ENCODE data around the gene SUGCT.
"Not testable (repeated sequence)": the region's sequence is repeated elsewhere in the genome, so short reads cannot be mapped to it uniquely, and the experiment has no call there.

SUGCT gene

DNA sequence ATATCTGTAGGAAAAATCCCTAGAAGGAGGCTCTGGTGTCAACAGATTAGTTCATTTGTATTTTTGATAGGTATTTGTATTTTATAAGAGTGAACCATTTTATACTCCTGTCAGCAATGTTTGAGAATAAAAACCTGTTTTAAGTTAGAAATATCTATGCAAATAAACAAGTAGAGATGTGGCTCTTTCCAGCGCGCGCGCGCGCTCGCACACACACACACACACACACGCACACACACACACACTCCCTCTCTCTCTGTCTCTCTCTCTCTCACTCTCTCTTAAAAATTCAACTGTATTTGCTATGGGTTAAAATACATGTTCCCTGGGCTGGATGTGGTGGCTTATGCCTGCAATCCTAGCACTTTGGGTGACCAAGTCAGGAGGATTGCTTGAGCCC is 113.9 kb downstream of the SUGCT start:
- Histone ChIP-seq H3K9ac (ENCODE audit: low read length) (no peak overlapping the region), H2BK5ac (ENCODE audit: low read depth, low read length, poor library complexity) (no peak overlapping the region), H2AK5ac (ENCODE audit: low read length) (no peak overlapping the region), H4K91ac (ENCODE audit: low read depth, low read length) (no peak overlapping the region), H3K27ac (ENCODE audit: low read depth, low read length) (no peak overlapping the region), H3K4ac (ENCODE audit: low read depth, low read length) (no peak overlapping the region), H3K23ac (ENCODE audit: low read length) (no peak overlapping the region), H3K4me3 (ENCODE audit: low read depth, low read length) (no peak overlapping the region), H3K27me3 (ENCODE audit: insufficient read depth, low read length) (no peaks in the 10 kb centered on the region), H3K18ac (ENCODE audit: low read length) (no peak overlapping the region), H3K79me1 (ENCODE audit: low read length) (no peaks in the 10 kb centered on the region), H3K36me3 (ENCODE audit: control insufficient read depth in 1 of 2, insufficient read depth in 2 of 2, low read length in 2 of 2) (no peaks in the 10 kb centered on the region), H3K4me2 (ENCODE audit: low read length) (no peak overlapping the region), H3K14ac (ENCODE audit: low read length) (no peak overlapping the region), H2AFZ (ENCODE audit: insufficient read depth, low read length, poor library complexity) (no peak overlapping the region), H4K12ac (ENCODE audit: low read depth, low read length) (no peak overlapping the region), H3K79me2 (ENCODE audit: control insufficient read depth, insufficient read depth, low read length, poor library complexity) (no peaks in the 10 kb centered on the region), H2BK120ac (ENCODE audit: insufficient read depth, low read length, poor library complexity) (no peak overlapping the region), H3K9me3 (ENCODE audit: insufficient read depth, low read depth, low read length) (no peaks in the 10 kb centered on the region), H2BK12ac (ENCODE audit: low read length) (no peak overlapping the region), H3K4me1 (ENCODE audit: control insufficient read depth in 1 of 2, insufficient read depth in 2 of 2, low read length in 2 of 2) (no peaks in the 10 kb centered on the region), H4K8ac (ENCODE audit: low read depth, low read length) (no peak overlapping the region)
- WGBS (ENCODE audit: extremely low coverage, insufficient coverage, insufficient read length) = no CpG with 5 or more reads among the region's 8 CpGs
- no peak for DNase-seq

DNA sequence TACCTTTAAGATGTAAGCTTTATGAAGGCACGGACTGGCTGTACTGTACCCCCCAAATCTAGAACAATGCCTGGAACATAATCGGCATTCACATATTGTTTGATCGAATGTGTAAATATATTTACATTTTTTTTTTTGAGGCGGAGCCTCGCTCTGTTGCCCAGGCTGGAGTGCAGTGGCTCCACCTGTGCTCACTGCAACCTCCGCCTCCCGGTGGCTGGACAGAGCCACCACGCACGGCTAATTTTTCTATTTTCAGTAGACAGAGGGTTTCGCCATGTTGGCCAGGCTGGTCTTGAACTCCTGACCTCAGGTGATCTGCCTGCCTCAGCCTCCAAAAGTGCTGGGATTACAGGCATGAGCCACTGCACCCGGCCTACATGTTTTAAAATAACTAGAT is 118.6 kb downstream of the SUGCT start:
- not testable (repeated sequence) for H3K4me2 ChIP-seq (ENCODE audit: low read length); H3K79me1 ChIP-seq (ENCODE audit: low read length); H4K91ac ChIP-seq (ENCODE audit: low read depth, low read length)

DNA sequence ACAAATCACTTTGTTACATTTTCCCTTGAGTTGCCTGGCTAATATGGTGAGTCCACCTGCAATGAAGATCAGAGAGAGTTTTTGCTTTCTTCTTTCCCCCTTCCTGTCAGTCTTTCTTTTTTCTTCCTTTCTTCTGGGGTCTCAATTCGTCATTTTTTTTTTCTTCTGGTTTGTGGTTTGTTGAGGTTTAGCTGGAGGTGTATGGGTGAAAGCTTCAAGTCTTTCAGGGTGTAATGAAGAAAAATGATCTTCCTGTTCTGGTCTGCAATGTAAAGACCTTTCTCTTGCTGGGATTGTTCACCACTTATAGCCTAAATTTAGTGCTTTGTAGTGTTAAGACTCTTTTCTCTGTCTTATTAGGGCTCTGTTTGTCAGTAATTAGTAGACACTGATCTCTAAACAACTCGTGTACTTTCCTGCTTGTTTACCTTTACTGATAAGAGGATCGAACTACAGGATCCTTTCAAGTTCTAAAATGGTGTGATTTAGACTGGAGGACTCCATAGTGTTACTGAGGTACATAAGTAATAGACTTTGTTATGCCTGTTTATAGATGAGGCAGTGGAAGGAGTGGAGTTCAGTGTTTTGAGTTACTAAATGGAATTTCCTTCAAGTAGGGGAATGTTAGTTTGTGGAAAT is 129.1 kb downstream of the SUGCT start:
- Histone ChIP-seq H3K4me1 (ENCODE audit: control insufficient read depth in 1 of 2, insufficient read depth in 2 of 2, low read length in 2 of 2) (no peaks in the 10 kb centered on the region), H3K18ac (ENCODE audit: low read length) (no peak overlapping the region), H3K27ac (ENCODE audit: low read depth, low read length) (no peak overlapping the region), H3K36me3 (ENCODE audit: control insufficient read depth in 1 of 2, insufficient read depth in 2 of 2, low read length in 2 of 2) (no peaks in the 10 kb centered on the region), H2BK12ac (ENCODE audit: low read length) (no peak overlapping the region), H3K4me2 (ENCODE audit: low read length) (no peak overlapping the region), H2BK5ac (ENCODE audit: low read depth, low read length, poor library complexity) (no peak overlapping the region), H2BK120ac (ENCODE audit: insufficient read depth, low read length, poor library complexity) (no peak overlapping the region), H3K9ac (ENCODE audit: low read length) (no peak overlapping the region), H3K14ac (ENCODE audit: low read length) (no peak overlapping the region), H3K23ac (ENCODE audit: low read length) (no peak overlapping the region), H3K4ac (ENCODE audit: low read depth, low read length) (no peak overlapping the region), H4K91ac (ENCODE audit: low read depth, low read length) (no peak overlapping the region), H4K12ac (ENCODE audit: low read depth, low read length) (no peak overlapping the region), H2AFZ (ENCODE audit: insufficient read depth, low read length, poor library complexity) (no peak overlapping the region), H3K79me2 (ENCODE audit: control insufficient read depth, insufficient read depth, low read length, poor library complexity) (no peaks in the 10 kb centered on the region), H2AK5ac (ENCODE audit: low read length) (no peak overlapping the region), H3K27me3 (ENCODE audit: insufficient read depth, low read length) (no peaks in the 10 kb centered on the region), H3K79me1 (ENCODE audit: low read length) (no peaks in the 10 kb centered on the region), H3K4me3 (ENCODE audit: low read depth, low read length) (no peak overlapping the region), H3K9me3 (ENCODE audit: insufficient read depth, low read depth, low read length) (no peaks in the 10 kb centered on the region), H4K8ac (ENCODE audit: low read depth, low read length) (no peak overlapping the region)
- WGBS (ENCODE audit: extremely low coverage, insufficient coverage, insufficient read length) = no CpG with 5 or more reads among the region's 3 CpGs
- no peak for DNase-seq

More for the DNA sequence above, 118.6 kb downstream of the SUGCT start:
- not testable (repeated sequence) for H3K4me1 ChIP-seq (ENCODE audit: control insufficient read depth in 1 of 2, insufficient read depth in 2 of 2, low read length in 2 of 2); H3K9ac ChIP-seq (ENCODE audit: low read length); H3K23ac ChIP-seq (ENCODE audit: low read length); H4K12ac ChIP-seq (ENCODE audit: low read depth, low read length); H3K18ac ChIP-seq (ENCODE audit: low read length); H3K4me3 ChIP-seq (ENCODE audit: low read depth, low read length); H2AFZ ChIP-seq (ENCODE audit: insufficient read depth, low read length, poor library complexity); H3K36me3 ChIP-seq (ENCODE audit: control insufficient read depth in 1 of 2, insufficient read depth in 2 of 2, low read length in 2 of 2); H2BK12ac ChIP-seq (ENCODE audit: low read length); H3K14ac ChIP-seq (ENCODE audit: low read length); H3K4ac ChIP-seq (ENCODE audit: low read depth, low read length); DNase-seq; H2AK5ac ChIP-seq (ENCODE audit: low read length); H3K27ac ChIP-seq (ENCODE audit: low read depth, low read length); H3K79me2 ChIP-seq (ENCODE audit: control insufficient read depth, insufficient read depth, low read length, poor library complexity); H3K9me3 ChIP-seq (ENCODE audit: insufficient read depth, low read depth, low read length); H3K27me3 ChIP-seq (ENCODE audit: insufficient read depth, low read length); H2BK120ac ChIP-seq (ENCODE audit: insufficient read depth, low read length, poor library complexity); H2BK5ac ChIP-seq (ENCODE audit: low read depth, low read length, poor library complexity); H4K8ac ChIP-seq (ENCODE audit: low read depth, low read length)
- WGBS (ENCODE audit: extremely low coverage, insufficient coverage, insufficient read length) = no CpG with 5 or more reads among the region's 11 CpGs

- no peaks in the 10 kb centered on the region for H3K9me3 ChIP-seq (ENCODE audit: insufficient read depth, low read depth, low read length)
- H3K79me1 ChIP-seq (ENCODE audit: low read length) = no peaks in the 10 kb centered on the region
- no peak overlapping the region for H2BK120ac ChIP-seq (ENCODE audit: insufficient read depth, low read length, poor library complexity)
- H3K79me2 ChIP-seq (ENCODE audit: control insufficient read depth, insufficient read depth, low read length, poor library complexity) = no peaks in the 10 kb centered on the region
- H4K91ac ChIP-seq (ENCODE audit: low read depth, low read length) = no peak overlapping the region
- WGBS (ENCODE audit: extremely low coverage, insufficient coverage, insufficient read length) = no CpG with 5 or more reads among the region's 1 CpG
- DNase-seq = no peak
- H3K18ac ChIP-seq (ENCODE audit: low read length) = no peak overlapping the region
- H4K8ac ChIP-seq (ENCODE audit: low read depth, low read length) = no peak overlapping the region
- H3K4me2 ChIP-seq (ENCODE audit: low read length) = no peak overlapping the region
- no peak overlapping the region for H2AK5ac ChIP-seq (ENCODE audit: low read length)
- H3K36me3 ChIP-seq (ENCODE audit: control insufficient read depth in 1 of 2, insufficient read depth in 2 of 2, low read length in 2 of 2) = no peaks in the 10 kb centered on the region
- H3K4me3 ChIP-seq (ENCODE audit: low read depth, low read length) = no peak overlapping the region
- no peak overlapping the region for H2AFZ ChIP-seq (ENCODE audit: insufficient read depth, low read length, poor library complexity)
- H3K14ac ChIP-seq (ENCODE audit: low read length) = no peak overlapping the region
- no peak overlapping the region for H4K12ac ChIP-seq (ENCODE audit: low read depth, low read length)
- no peak overlapping the region for H3K4ac ChIP-seq (ENCODE audit: low read depth, low read length)
- H3K27me3 ChIP-seq (ENCODE audit: insufficient read depth, low read length) = no peaks in the 10 kb centered on the region
- H2BK5ac ChIP-seq (ENCODE audit: low read depth, low read length, poor library complexity) = no peak overlapping the region
- H3K27ac ChIP-seq (ENCODE audit: low read depth, low read length) = no peak overlapping the region
- no peak overlapping the region for H2BK12ac ChIP-seq (ENCODE audit: low read length)
- H3K23ac ChIP-seq (ENCODE audit: low read length) = no peak overlapping the region
- no peak overlapping the region for H3K9ac ChIP-seq (ENCODE audit: low read length)
- H3K4me1 ChIP-seq (ENCODE audit: control insufficient read depth in 1 of 2, insufficient read depth in 2 of 2, low read length in 2 of 2) = no peaks in the 10 kb centered on the region
Measured at GRCh38 chr7:40267583-40267982, 132.8 kb downstream of the SUGCT start.

All from trophoblast cell (in vitro differentiated cells and primary cell).